Esophagus squamous epithelium (tissue), 5 donors: ENCODE measurements around the gene C1orf185. TPM values are rescaled to one million over a fixed set of nuclear protein-coding genes. Genes with fewer than 3 reads are reported as not detected.
"Not testable (repeated sequence)": the region's sequence is repeated elsewhere in the genome, so short reads cannot be mapped to it uniquely, and the experiment has no call there.

Source experiments
- DNase-seq: peaks from one replicate; lab custom pipeline; 2025; lab: John Stamatoyannopoulos, UW
- H3K27ac ChIP-seq, 4 donors: fragments of 200-600 bp; sonication (generic); one replicate each; pipeline ENCODE4 v1.5.1; 2016 to 2019; ENCODE audit warnings: mild to moderate bottlenecking in 1 of 4
- H3K27me3 ChIP-seq, 4 donors: fragments of 200-600 bp; sonication (generic); 1 replicate in 3 of 4; 2 replicates in 1 of 4; pipeline versions ENCODE4 v1.5.1 to v1.6.0; 2017 to 2021; ENCODE audit warnings: antibody characterized with exemption in 1 of 4
- H3K36me3 ChIP-seq, 3 donors: fragments of 200-600 bp; sonication (generic); one replicate each; pipeline ENCODE4 v1.5.1; 2016 to 2019
- H3K4me1 ChIP-seq, 3 donors: fragments of 200-600 bp; sonication (generic); one replicate each; pipeline ENCODE4 v1.5.1; 2017 to 2019
- H3K4me3 ChIP-seq, 4 donors: fragments of 200-600 bp; sonication (generic); 1 replicate in 3 of 4; 2 replicates in 1 of 4; pipeline ENCODE4 v1.5.1; 2016 to 2019; ENCODE audit warnings: mild to moderate bottlenecking in 2 of 4, moderate library complexity in 1 of 4
- H3K9me3 ChIP-seq, 3 donors: fragments of 200-600 bp; sonication (generic); one replicate each; pipeline ENCODE4 v1.5.1; 2016 to 2019
- CTCF ChIP-seq, 6 experiments: fragments of 450-650 bp in 4 of 6; fragments of 200-600 bp in 2 of 6; sonication (generic) in 2 of 6; IDR thresholded peaks; one replicate each; pipeline ENCODE4 v1.5.1; 2016 to 2019; ENCODE audit warnings: antibody characterized with exemption in 6 of 6, mild to moderate bottlenecking in 4 of 6, moderate library complexity in 4 of 6
- POLR2A ChIP-seq, 4 donors: fragments of 450-650 bp; IDR thresholded peaks; one replicate each; pipeline ENCODE4 v1.6.1; 2017; ENCODE audit warnings: antibody characterized with exemption in 4 of 4, mild to moderate bottlenecking in 4 of 4, moderate library complexity in 3 of 4
- WGBS, 2 donors: methylation state at CpG; one replicate each; pipeline ENCODE4 v1.1.5; 2018; 5-methylcytosine and 5-hydroxymethylcytosine counted together
- intact Hi-C: fragments of 100-400 bp; cut with DNase I; formaldehyde crosslinking; loops from one replicate; pipeline ENCODE4 v1.15.0; 2022
- total RNA-seq, 4 donors: library from RNA; depleted of rRNA; stranded (reverse); fragments of >200 nt; gene quantifications; one replicate each; pipeline ENCODE4 v1.1.0, GENCODE V29; 2016
- donor health status: DM: yes; HTN: yes; CAD: no.

C1orf185 gene
- total RNA-seq, 4 donors from 2014 or later: not detected

- Histone ChIP-seq H3K9me3 (no peaks in the 10 kb centered on the region), H3K27ac (no peak overlapping the region), H3K36me3 (no peaks in the 10 kb centered on the region), H3K4me3 (no peak overlapping the region), H3K4me1 (no peaks in the 10 kb centered on the region), H3K27me3 (no peaks in the 10 kb centered on the region)
- no peak for DNase-seq
- 70 to 78% methylated on average over 6 of the region's 6 CpGs for WGBS, 2 donors
- intact Hi-C loops: no loop called here
- TF ChIP-seq CTCF (IDR thresholded peaks at IDR 0.05) (no peak), POLR2A (IDR thresholded peaks at IDR 0.05) (no peak)
Observed at GRCh38 chr1:51114137-51114536, 12.1 kb downstream of the C1orf185 start.

GRCh38 chr1:51115714-51116404 lies 13.8 kb downstream of the C1orf185 start:
- Histone ChIP-seq H3K36me3 (no peaks in the 10 kb centered on the region), H3K27me3 (no peaks in the 10 kb centered on the region), H3K4me3 (no peak overlapping the region), H3K4me1 (no peaks in the 10 kb centered on the region), H3K27ac (no peak overlapping the region), H3K9me3 (no peaks in the 10 kb centered on the region)
- no peak for DNase-seq
- intact Hi-C loops: no loop called here
- no peak for TF ChIP-seq CTCF (IDR thresholded peaks at IDR 0.05)
- no peak for TF ChIP-seq POLR2A (IDR thresholded peaks at IDR 0.05)
- 78 to 94% methylated on average over 7 of the region's 7 CpGs for WGBS, 2 donors

GRCh38 chr1:51119331-51119730 lies 17.3 kb downstream of the C1orf185 start:
- Histone ChIP-seq H3K27me3 (no peaks in the 10 kb centered on the region), H3K27ac (no peak overlapping the region), H3K36me3 (no peaks in the 10 kb centered on the region), H3K9me3 (no peaks in the 10 kb centered on the region), H3K4me3 (no peak overlapping the region), H3K4me1 (no peaks in the 10 kb centered on the region)
- TF ChIP-seq POLR2A (IDR thresholded peaks at IDR 0.05): no peak
- TF ChIP-seq CTCF (IDR thresholded peaks at IDR 0.05): no peak
- 65 to 85% methylated on average over 3 of the region's 3 CpGs for WGBS, 2 donors
- intact Hi-C loops: no loop called here
- DNase-seq: no peak

- no peak overlapping the region for H3K27ac ChIP-seq
- no peaks in the 10 kb centered on the region for H3K4me1 ChIP-seq
- intact Hi-C loops: no loop called here
- TF ChIP-seq CTCF (IDR thresholded peaks at IDR 0.05) (no peak), POLR2A (IDR thresholded peaks at IDR 0.05) (no peak)
- no peaks in the 10 kb centered on the region for H3K9me3 ChIP-seq
- DNase-seq: no peak
- no peaks in the 10 kb centered on the region for H3K27me3 ChIP-seq
- no peaks in the 10 kb centered on the region for H3K36me3 ChIP-seq
- 70 to 76% methylated on average over 2 of the region's 2 CpGs for WGBS, 2 donors
- no peak overlapping the region for H3K4me3 ChIP-seq
Observed at GRCh38 chr1:51120629-51121028, 18.6 kb downstream of the C1orf185 start.

GRCh38 chr1:51127152-51127551 lies 25.1 kb downstream of the C1orf185 start:
- 80 to 85% methylated on average over 7 of the region's 7 CpGs for WGBS, 2 donors
- H3K36me3 ChIP-seq, DNase-seq, intact Hi-C loops, H3K4me1 ChIP-seq, H3K27me3 ChIP-seq, H3K27ac ChIP-seq, H3K4me3 ChIP-seq, H3K9me3 ChIP-seq: not testable (repeated sequence)
